GM21723 (cell line): ENCODE measurements around the gene SLC4A3.

Experiments used
- ATAC-seq: cut with Tn5 transposase; IDR thresholded peaks from one replicate; pipeline ENCODE4 v1.9.1; 2021; ENCODE audit warnings: mild to moderate bottlenecking, moderate library complexity; ENCODE audit not compliant: unreplicated experiment

The SLC4A3 gene

DNA sequence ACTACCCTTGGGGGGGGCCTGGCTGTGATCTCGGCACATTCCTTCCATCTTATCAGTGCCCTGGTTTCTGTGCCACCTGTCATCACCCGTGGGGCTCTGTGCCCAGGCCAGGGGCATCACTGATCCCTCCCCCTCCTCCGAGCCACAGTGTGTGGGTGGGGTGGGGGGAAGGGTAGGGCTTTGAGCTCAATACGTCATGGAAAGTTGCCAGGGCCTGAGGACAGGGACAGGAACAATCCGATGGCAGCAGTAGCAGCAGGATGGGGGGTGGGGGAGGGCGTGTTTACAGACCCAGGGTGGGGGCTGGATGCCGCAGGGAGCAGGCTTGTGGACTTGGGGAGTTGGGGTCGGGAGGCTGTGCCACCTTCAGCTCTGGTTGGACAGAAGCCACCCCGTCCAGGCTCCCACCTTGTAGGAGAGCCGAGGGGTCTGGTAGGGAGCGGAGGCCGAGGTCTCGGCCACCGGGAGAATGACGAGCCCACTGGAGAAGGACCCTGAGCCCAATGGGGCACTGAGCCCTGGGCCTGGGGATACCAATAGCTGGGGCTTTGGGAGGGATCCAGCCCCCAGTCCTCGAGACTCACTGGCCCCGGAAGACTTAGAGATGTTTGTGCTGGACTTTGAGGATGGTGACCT, 3.5 kb downstream of the SLC4A3 start:
- ATAC-seq: no peak

DNA sequence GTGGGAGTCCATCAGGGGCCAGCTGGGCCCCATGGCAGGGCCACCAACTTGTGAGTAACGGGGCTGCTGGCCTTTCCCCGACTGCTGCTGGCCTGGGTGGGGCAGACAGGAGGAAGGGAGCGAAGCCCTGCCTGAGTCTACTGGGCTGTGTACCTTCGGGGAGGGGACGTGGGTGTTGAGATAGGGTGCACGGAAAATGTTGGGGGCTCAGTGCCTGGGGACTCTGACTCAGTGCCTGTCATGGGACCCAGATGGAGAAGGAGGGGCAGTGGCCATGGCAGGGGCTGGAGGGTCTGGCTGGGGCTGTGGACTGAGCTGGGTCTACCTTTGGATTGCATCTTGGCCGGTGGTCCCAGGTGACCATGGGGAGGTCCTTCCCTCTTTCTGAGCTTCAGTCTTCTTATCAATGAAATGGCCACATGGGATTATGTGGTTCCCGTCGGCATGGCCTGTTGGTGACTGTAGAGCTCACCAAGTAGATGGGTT, 4.0 kb downstream of the SLC4A3 start:
- no peak for ATAC-seq

DNA sequence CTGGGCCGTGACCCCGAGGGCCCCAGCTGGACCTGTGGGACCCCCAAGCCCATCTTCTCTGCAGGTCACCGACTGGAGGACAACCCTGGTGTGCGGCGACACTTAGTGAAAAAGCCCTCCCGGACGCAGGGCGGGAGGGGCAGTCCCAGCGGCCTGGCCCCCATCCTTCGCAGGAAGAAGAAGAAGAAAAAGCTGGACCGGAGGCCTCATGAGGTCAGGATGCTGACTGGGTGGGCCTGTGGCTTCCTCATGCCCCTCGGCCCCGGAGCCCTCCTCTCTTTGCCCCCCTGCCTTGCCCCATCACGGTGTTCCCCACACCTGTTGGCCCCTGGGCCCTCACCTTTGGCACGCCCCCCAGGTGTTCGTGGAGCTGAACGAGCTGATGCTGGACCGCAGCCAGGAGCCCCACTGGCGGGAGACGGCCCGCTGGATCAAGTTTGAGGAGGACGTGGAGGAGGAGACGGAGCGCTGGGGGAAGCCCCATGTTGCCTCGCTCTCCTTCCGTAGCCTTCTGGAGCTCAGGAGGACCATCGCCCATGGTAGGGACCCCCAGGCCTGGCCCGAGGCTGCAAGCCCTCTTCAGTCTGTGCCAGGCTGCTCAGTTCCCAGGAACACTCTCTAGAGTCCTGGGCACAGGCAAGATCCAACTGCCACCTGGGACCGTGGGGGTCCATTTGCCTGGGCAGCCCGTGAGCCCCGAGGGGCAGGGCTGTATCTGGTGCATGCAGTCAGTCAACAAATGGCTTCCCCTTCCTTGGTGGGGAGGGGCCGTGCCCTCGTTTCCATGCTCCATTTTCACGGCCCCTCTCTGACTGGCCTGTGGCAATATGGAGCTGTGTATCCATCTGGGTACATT, 4.7 kb downstream of the SLC4A3 start:
- no peak for ATAC-seq

DNA sequence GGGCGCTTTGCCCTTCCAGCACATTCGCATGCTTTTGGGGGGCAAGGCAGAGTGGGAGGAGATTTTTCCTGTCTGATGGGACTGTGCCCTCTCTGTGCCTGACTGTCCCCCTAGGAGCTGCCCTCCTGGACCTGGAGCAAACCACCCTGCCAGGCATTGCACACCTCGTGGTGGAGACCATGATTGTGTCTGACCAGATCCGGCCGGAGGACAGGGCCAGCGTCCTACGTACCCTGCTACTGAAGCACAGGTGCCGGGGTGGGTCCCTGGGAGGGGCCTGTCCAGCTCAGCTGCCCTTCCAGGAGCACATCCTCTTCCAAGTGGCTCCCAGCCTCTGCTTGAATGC, 5.3 kb downstream of the SLC4A3 start:
- no peak for ATAC-seq

DNA sequence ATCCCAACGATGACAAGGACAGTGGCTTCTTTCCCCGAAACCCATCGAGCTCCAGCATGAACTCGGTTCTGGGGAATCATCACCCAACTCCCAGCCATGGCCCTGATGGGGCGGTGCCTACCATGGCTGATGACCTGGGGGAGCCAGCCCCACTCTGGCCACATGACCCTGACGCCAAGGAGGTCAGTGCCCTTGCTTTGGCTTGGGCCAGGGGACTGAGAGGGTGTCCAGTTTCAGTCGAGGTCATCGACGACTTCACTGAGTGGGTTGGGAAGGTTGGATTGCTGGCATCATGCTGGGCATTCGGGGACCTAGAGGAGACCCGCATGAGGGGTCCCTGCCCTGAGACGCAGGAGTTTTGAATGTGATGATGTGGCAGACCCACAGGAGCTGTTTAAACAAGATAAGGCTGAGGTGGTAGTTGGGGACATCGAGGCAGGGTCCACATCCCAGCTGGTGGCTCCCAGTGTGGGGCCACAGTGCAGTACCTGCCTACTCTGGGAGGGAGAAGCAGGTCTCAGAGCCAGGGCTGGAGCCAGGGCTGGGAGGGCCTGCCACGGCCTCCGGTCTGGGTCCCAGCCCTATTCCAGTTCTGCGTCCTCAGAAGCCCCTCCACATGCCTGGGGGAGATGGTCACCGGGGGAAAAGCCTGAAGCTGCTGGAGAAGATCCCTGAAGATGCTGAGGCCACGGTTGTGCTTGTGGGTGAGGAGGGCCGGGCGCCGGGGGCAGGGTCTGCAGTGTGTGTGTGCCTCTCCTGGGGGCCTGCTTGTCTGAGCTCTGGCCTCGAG, 6.0 kb downstream of the SLC4A3 start:
- no peak for ATAC-seq

DNA sequence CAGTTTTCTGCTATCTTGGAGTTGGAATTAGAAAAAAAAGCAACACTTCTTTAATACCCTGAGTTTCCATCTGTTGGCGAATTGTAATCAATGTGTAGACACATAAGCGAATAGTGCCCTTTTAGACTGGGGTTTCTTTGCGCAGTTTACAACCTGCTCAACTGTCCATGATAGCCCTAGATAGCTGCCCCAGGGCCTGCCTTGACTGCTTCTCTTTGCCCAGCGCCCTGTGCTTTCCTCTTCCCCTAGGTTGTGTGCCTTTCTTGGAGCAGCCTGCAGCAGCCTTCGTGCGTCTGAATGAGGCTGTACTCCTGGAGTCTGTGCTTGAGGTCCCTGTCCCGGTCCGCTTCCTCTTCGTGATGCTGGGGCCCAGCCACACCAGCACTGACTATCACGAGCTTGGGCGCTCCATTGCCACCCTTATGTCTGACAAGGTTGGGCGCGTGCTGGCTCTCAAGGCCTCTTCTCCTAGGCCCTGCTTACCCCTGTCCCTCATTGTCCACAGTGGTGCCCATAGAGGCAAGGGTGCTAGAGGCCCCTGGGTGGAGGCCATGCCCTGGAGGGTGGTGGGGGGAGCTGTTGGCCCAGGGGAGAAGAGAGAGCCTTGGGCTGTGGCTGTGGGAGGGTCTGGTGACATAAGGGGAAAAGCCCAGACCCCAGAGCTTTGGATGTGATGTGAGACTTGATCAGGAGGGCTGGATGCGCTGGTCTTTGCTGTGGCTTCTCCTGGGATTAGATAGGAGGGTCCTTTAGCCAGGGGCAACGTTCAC, 6.9 kb downstream of the SLC4A3 start:
- no peak for ATAC-seq

DNA sequence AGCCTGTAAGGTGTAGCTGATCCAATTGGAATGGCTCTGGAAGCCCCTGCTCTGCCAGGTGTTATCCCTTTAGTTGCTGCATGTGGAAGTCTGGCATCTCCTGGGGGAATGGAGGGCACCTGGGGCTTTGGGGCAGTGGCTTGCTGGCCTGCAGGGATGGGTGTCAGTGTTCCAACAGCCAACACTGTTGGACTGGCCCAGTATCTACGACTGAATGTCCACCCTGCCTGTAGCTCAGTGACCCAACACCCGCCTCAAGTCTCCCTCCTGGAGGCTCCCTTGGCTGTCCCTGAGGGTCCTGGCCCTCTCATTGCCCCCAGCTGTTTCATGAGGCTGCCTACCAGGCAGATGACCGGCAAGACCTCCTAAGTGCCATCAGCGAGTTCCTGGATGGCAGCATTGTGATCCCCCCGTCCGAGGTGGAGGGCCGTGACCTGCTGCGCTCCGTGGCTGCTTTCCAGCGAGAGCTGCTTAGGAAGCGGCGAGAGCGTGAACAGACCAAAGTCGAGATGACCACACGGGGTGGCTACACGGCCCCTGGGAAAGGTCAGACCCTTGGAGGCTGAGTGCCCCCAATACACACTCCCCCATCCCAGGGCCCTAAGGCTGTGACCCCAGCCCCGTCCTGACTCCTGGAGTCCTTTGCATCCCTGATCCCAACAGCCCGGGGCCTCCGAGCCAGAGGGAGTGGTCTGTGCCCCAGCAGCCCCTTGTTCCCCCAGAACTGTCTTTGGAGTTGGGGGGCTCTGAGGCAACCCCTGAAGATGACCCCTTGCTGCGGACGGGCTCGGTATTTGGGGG, 7.7 kb downstream of the SLC4A3 start:
- no peak for ATAC-seq

DNA sequence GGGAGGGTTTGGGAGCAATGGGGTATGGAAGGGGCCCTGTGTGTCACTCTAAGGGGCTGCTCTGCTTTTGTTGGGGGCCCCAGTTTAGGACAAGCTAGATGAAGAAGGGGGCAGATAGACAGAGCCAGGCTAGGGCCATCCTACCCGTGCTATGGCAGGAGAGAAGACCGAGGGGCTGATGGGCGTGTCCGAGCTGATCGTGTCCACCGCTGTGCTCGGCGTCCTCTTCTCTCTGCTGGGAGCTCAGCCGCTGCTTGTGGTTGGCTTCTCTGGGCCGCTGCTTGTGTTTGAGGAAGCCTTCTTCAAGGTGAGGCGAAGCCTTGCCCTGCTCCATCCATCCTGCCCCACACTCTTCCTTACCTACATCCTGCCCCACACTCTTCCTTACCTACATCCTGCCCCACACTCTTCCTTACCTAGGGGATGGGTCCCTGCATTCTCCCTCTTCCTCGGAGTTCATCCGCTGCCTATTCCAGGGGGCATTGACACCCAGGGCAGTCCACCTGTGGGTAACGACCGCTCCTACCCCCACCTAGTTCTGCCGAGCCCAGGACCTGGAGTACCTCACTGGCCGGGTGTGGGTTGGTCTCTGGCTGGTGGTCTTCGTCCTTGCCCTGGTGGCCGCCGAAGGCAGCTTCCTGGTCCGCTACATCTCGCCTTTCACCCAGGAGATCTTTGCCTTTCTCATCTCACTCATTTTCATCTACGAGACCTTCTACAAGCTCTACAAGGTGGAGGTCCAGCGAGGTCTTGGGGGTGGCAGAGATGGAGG, 8.9 kb downstream of the SLC4A3 start:
- no peak for ATAC-seq

DNA sequence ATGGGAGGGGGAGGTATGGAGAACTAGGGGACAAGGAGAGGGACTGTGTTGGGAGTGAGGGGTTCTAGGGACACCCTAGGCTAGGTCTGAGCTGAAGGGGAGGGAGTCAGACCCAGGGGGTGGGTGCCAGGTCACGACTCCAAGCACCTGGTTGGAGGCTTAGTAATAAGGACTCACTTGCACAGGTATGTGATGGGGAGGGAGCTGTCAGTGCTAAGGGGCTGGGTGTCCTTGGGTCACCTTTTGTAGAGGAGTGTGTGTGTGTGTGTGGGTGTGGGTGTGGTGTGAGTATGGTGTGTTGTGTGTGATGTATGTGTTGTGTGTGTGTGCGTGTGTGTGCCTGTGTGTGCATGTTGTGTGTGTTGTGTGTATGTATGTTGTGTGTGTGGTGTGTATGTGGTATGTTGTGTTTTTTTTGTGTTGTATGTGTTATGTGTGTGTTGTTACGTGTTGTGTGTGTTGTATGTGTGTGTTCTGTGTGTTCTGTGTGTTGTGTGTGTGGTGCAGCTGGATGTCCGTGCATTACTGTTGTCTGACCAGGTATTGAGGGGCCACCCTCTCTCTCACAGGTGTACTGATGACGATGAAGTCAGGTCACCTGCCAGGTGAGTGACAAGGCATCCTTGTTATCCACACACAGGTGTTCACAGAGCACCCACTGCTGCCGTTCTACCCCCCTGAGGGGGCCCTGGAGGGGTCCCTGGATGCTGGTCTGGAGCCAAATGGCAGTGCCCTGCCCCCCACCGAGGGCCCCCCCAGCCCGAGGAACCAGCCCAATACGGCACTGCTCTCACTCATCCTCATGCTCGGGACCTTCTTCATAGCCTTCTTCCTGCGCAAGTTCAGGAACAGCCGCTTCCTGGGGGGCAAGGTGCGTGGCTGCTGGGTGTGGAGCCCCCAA, 9.8 kb downstream of the SLC4A3 start:
- ATAC-seq: no peak

DNA sequence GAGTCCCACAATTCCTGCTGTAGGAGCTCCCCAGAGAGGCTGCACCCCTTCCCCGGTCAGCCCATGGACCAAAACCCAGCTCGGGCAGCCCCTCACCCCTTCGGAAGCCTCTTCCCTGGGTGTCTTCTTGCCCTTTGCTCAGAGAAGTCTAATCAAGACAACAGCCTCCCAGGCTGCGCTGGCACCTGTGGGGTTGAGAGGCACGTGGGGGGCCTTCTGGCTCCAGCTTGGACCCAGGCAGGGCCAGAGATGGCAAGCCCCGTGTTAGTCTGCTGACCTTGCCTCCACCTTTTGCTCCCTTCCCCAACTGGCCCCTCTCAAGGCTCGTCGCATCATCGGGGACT, 10.4 kb downstream of the SLC4A3 start:
- no peak for ATAC-seq

DNA sequence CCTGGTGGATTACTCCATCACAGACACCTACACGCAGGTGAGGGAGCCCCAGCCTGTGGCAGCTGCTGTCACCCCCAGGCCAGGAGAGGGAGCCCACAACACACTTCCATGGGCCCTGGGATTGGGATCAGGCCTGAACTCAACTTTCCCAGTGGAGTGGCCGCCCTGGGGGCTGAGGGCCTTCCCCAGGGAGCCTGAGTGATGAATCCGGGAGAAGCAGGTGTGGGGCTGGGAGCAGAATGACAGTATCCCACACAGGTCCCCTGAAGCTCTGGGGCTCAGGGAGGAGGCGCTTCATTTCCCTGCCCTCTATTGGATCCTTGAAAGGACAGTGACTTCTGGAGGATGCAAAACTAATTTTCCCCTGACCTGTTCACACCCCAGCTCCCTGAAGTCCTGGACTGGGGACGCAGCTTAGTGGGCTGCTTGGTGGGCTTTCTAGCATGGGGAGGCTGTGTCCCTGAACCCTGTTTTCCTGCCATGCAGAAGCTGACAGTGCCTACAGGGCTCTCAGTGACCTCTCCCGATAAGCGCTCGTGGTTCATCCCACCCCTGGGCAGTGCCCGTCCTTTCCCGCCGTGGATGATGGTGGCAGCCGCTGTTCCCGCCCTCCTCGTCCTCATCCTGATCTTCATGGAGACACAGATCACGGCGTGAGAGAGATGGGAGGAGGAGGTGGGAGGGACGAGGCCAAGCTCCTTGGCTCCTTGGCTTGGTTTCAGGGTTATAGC, 11.0 kb downstream of the SLC4A3 start:
- no peak for ATAC-seq

DNA sequence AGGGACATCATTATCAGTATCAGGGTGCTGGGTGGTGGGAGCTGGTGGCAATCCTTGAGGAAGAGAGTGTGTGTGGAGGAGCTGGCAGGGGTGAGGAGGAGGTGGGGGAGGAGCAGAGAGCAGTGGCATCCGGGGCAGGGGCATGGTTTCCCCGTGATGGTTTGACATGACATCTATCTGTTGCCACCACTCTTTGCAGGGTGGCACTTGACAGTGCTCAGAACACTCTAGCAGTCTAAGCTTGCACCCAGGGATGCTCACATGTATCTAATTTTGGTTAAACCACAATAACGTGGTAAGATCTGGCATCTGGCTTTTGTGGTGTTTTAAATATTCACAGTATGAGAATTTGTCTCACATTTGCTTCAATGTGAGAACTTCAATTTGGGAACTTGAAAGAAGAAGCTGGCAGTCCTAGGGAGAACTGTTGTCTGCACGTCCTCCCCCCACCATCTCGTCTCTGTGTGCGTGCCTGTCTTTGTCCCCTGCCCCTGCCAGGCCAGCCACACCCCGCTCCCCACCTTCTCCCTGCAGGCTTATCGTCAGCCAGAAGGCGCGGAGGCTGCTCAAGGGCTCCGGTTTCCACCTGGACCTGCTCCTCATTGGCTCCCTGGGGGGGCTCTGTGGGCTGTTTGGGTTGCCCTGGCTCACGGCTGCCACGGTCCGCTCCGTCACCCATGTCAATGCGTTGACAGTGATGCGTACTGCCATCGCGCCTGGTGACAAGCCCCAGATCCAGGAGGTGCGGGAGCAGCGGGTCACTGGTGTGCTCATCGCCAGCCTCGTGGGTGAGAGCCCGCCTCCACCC, 11.7 kb downstream of the SLC4A3 start:
- no peak for ATAC-seq

DNA sequence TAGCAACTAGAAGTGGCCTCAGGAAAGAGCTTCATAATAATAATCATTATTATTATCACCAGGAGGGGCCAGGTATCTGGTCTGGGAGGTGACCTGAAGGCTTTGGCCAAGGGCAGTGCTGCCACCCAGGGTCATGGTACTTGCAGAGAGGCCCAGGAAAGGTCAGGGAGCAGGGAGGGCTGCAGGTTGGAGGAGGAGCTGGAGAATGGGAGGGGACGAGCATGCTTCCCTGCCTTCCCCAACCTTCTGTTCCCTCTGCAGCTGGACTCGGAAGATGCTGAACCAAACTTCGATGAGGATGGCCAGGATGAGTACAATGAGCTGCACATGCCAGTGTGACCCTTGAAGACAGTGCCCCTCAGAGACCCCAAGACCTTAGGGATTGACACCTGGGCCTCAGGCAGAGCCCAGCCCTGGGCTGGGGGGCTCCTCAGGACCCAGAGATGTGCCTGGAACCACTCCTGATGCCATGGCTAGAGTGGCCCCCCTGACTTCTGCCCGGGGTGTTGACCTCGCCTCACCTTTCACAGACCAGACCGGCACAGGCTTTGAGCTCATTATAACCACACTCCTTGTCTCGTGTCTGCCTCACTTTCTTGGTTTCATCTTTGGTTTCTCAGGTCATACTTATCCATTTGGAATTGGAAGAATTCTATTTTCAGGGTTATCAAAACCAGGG, 14.1 kb downstream of the SLC4A3 start:
- ATAC-seq: no peak

DNA sequence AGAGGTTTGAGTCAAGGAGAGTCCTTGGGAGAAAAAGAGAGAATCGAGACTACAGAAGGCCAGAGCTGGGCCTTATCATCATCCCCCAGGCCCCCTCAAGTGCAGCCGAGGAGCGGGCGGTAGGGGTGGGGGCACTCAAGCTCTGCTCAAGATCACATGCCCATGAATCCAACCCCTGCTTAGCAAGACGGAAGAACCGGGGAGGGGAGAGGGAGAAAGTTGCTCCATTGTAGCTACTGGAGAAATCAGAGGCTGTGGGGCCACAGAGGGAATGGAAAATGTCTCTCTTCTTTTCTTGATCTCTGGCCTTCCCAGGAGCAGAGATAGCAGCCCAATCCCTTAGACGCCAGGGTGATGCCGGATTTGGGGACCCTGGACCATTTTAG, 14.6 kb downstream of the SLC4A3 start:
- ATAC-seq: no peak

DNA sequence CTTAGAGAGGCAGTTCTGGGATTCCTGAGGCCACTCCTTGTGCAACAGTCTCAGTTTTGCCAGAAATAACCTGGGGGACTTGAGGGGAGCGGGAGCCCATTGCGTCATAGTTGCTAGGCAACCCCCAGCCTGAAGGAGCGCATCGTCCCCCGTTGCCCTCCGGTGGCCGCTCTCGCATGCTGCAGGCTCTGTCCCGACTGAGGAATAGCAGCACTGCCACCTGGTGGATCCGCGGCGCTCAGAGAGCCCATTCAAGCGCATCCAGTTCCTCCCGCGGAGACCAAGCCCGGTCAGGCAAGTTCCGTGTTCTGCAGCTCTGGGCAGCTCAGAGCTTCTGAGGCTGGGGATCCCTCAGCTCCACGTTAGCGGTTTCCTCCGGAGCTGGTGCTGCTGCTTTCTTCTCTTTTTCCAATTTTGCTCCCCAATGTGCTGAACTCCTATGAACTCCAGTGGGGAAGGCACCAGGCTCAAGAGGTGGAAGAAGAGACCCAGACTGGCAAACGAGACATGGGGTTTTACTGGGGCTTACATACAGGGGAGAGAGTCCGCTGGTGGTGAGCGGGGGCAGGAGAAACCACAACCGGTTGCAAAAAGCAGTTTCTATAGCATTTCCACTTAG, 15.1 kb downstream of the SLC4A3 start:
- peak; percentile 99 for ATAC-seq

DNA sequence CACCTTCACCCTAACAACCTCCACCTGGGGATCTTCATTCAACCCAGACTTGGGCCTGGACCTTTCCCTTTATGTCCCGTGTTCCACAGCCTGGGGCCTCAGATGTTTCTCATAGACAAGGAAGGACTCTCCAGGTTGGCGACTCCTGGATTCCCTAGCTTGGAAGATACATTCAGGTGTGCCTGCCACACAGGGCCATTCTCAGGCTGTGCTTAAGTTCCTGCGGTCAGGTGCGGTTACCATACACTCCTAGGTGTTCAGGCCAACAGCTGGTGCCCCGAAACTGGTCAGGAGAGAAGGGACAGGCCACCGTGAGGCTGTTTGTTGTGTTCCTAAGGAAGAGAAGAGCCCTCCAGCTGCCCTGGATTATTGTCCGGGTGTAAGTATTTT, 15.6 kb downstream of the SLC4A3 start:
- ATAC-seq: no peak
